HepG2 (cell line): ENCODE measurements around the gene CERT1. TPM values are rescaled to one million over a fixed set of nuclear protein-coding genes. Genes with fewer than 3 reads are reported as not detected.

ENCODE experiments used
- ATAC-seq: fragments of 200-7000 bp; cut with Tn5 transposase; 3 replicates; pipeline ENCODE4 v1.9.1; 2020; ENCODE audit warnings: mild to moderate bottlenecking, moderate library complexity
- BruUV-seq: library from RNA; stranded (reverse); fragments of 400-500 nt; replicated peaks from 2 replicates; lab custom pipeline; 2021; lab: Mats Ljungman, UMichigan
- CTCF ChIA-PET: fragments of 300-600 bp; formaldehyde crosslinking; extraction: SDS; loops from one replicate; lab custom pipeline; 2021; ENCODE audit warnings: low total read pairs, inconsistent platforms, low intra/inter-chr PET ratio; lab: Yijun Ruan, JAX
- POLR2A ChIA-PET: fragments of 350-600 bp; sonication (Branson Sonifier 250); formaldehyde crosslinking; loops from one replicate; lab custom pipeline; 2020; ENCODE audit warnings: antibody characterized with exemption, inconsistent platforms; lab: Yijun Ruan, JAX
- DNase-seq: peaks from one replicate; pipeline ENCODE4 v3.0.0-alpha.2; 2015; ENCODE audit warnings: low spot score
- FAIRE-seq: peaks from 3 replicates; lab custom pipeline; 2011; peaks lifted over from hg19 to GRCh38; lab: Jason Lieb, UNC
- H2AFZ ChIP-seq: one replicate; pipeline ENCODE4 v1.6.1; 2011; ENCODE audit warnings: low read length, inconsistent platforms
- H3K27ac ChIP-seq: fragments of 300-600 bp; 3 replicates; pipeline ENCODE4 v1.8.0; 2011; ENCODE audit warnings: mixed run types, mild to moderate bottlenecking, mixed read lengths, low read length, inconsistent platforms; ENCODE audit not compliant: insufficient read depth; ENCODE audit errors: extremely low read length
- H3K27me3 ChIP-seq, 2 experiments: fragments of 200-600 bp in 1 of 2; 2 replicates in 1 of 2; 3 replicates in 1 of 2; pipeline versions ENCODE4 v1.6.0 to v1.8.0; 2011; ENCODE audit warnings: low read length in 2 of 2, mild to moderate bottlenecking in 2 of 2, moderate library complexity in 2 of 2, inconsistent platforms in 1 of 2; ENCODE audit not compliant: insufficient read depth in 2 of 2, control insufficient read depth in 1 of 2
- H3K36me3 ChIP-seq, 2 experiments: fragments of 200-600 bp in 1 of 2; replicated peaks in 1 of 2; 2 replicates in 1 of 2; 3 replicates in 1 of 2; pipeline versions ENCODE4 v1.5.1 to v1.8.0; 2011; ENCODE audit warnings: low read length in 2 of 2, inconsistent platforms in 1 of 2; ENCODE audit not compliant: insufficient read depth in 2 of 2, control insufficient read depth in 1 of 2
- H3K4me1 ChIP-seq: 2 replicates; pipeline ENCODE4 v1.5.1; 2012; ENCODE audit warnings: low read length, inconsistent platforms; ENCODE audit not compliant: insufficient read depth
- H3K4me2 ChIP-seq: 2 replicates; pipeline ENCODE4 v1.6.0; 2011; ENCODE audit warnings: low read depth, low read length, inconsistent platforms
- H3K4me3 ChIP-seq, 3 experiments: fragments of 200-600 bp in 1 of 3; sonication (generic), shearing (Covaris generic) in 1 of 3; replicated peaks in 1 of 3; 2 replicates each; pipeline ENCODE4 v1.5.1; 2011 to 2016; ENCODE audit warnings: low read length in 3 of 3, inconsistent platforms in 2 of 3, low read depth in 2 of 3, mild to moderate bottlenecking in 2 of 3, control low read depth in 1 of 3, mixed read lengths in 1 of 3; ENCODE audit not compliant: insufficient read depth in 1 of 3
- H3K79me2 ChIP-seq: one replicate; pipeline ENCODE4 v1.6.1; 2011; ENCODE audit warnings: low read length, inconsistent platforms; ENCODE audit not compliant: insufficient read depth
- H3K9ac ChIP-seq: 2 replicates; pipeline ENCODE4 v1.6.0; 2011; ENCODE audit warnings: mild to moderate bottlenecking, low read depth, low read length, inconsistent platforms; ENCODE audit not compliant: insufficient read depth
- H3K9me3 ChIP-seq: 2 replicates; pipeline ENCODE4 v1.5.1; 2012; ENCODE audit warnings: mild to moderate bottlenecking, low read length
- H4K20me1 ChIP-seq: 2 replicates; pipeline ENCODE4 v1.6.0; 2011; ENCODE audit warnings: inconsistent platforms, mild to moderate bottlenecking, low read length, moderate library complexity; ENCODE audit not compliant: insufficient read depth
- DPF2 ChIP-seq: sonication (generic); formaldehyde crosslinking; IDR thresholded peaks from 2 replicates; pipeline ENCODE4 v1.4.0; 2020; ENCODE audit warnings: mild to moderate bottlenecking, low read depth, missing genetic modification reagents, borderline replicate concordance
- GRHL1 ChIP-seq: sonication (generic); formaldehyde crosslinking; conservative IDR thresholded peaks from 2 replicates; pipeline ENCODE4 v1.8.0; 2022; ENCODE audit warnings: missing genetic modification reagents
- IRF2 ChIP-seq: IDR thresholded peaks from 2 replicates; pipeline ENCODE4 v1.6.1; 2018; ENCODE audit warnings: missing genetic modification reagents, missing compliant biosample characterization
- MNT ChIP-seq: fragments of 450-650 bp; IDR thresholded peaks from 2 replicates; pipeline ENCODE4 v1.6.1; 2016
- RFX3 ChIP-seq: IDR thresholded peaks from 2 replicates; pipeline ENCODE4 v1.6.1; 2016; ENCODE audit warnings: missing biosample characterization, missing genetic modification reagents
- SMARCC2 ChIP-seq: fragments of 450-650 bp; IDR thresholded peaks from 2 replicates; pipeline ENCODE4 v1.6.1; 2017; ENCODE audit warnings: antibody characterized with exemption, mild to moderate bottlenecking
- SOX5 ChIP-seq: IDR thresholded peaks from 2 replicates; pipeline ENCODE4 v1.6.1; 2016; ENCODE audit warnings: borderline replicate concordance
- XBP1 ChIP-seq: sonication (generic); formaldehyde crosslinking; IDR thresholded peaks from 2 replicates; pipeline ENCODE4 v1.5.0; 2020; ENCODE audit warnings: missing genetic modification reagents
- YEATS4 ChIP-seq: sonication (generic); formaldehyde crosslinking; IDR thresholded peaks from 2 replicates; pipeline ENCODE4 v1.4.0; 2020; ENCODE audit warnings: missing genetic modification reagents, borderline replicate concordance
- ZBED4 ChIP-seq: sonication (generic); formaldehyde crosslinking; IDR thresholded peaks from 2 replicates; pipeline ENCODE4 v1.4.0; 2020; ENCODE audit warnings: missing genetic modification reagents, borderline replicate concordance
- ZNF235 ChIP-seq: sonication (generic); formaldehyde crosslinking; IDR thresholded peaks from 2 replicates; pipeline ENCODE4 v1.8.1; 2023; ENCODE audit warnings: mild to moderate bottlenecking, missing genetic modification reagents, borderline replicate concordance
- ZNF441 ChIP-seq: sonication (generic); formaldehyde crosslinking; IDR thresholded peaks from 2 replicates; pipeline ENCODE4 v1.7.0; 2021; ENCODE audit warnings: missing genetic modification reagents, borderline replicate concordance
- ZNF543 ChIP-seq: sonication (generic); formaldehyde crosslinking; IDR thresholded peaks from 2 replicates; pipeline ENCODE4 v1.4.0; 2020; ENCODE audit warnings: mild to moderate bottlenecking, missing genetic modification reagents
- ZNF713 ChIP-seq: sonication (generic); formaldehyde crosslinking; IDR thresholded peaks from 2 replicates; pipeline ENCODE4 v1.4.0; 2020; ENCODE audit warnings: mild to moderate bottlenecking, missing genetic modification reagents
- WGBS: methylation state at CpG from one replicate; pipeline ENCODE4 v1.1.6; 2017; ENCODE audit warnings: low lambda C conversion rate; 5-methylcytosine and 5-hydroxymethylcytosine counted together
- in situ Hi-C: cut with HindIII; loops from 2 replicates; pipeline ENCODE4 v1.10.0; 2017; ENCODE audit warnings: low pct_unique_long_range_greater_than_20kb; ENCODE audit not compliant: extremely low pct_ligation_motif_present
- intact Hi-C: fragments of 100-400 bp; cut with micrococcal nuclease; formaldehyde crosslinking; loops from one replicate; pipeline ENCODE4 v1.10.0; 2022; ENCODE audit not compliant: unreplicated experiment
- polyA plus RNA-seq, 8 experiments: library from polyadenylated mRNA; depleted of rRNA in 3 of 8; stranded (reverse) in 7 of 8; unstranded in 1 of 8; fragments of >200 nt; fragmentation: Illumina TruSeq in 4 of 8; extraction: Trizol in 4 of 8; gene quantifications; 2 replicates each; pipeline versions ENCODE4 v1.2.1 to v1.2.3, GENCODE V29; 2011 to 2016; ENCODE audit warnings: low read depth in 4 of 8, missing spikeins in 1 of 8, mixed read lengths in 1 of 8; ENCODE audit not compliant: insufficient read depth in 1 of 8
- total RNA-seq, 5 experiments: library from RNA; depleted of rRNA; stranded (reverse); fragments of >200 nt; fragmentation: Illumina TruSeq; extraction: Trizol; gene quantifications; 2 replicates each; pipeline ENCODE4 v1.2.3, GENCODE V29; 2016; ENCODE audit warnings: low read depth in 1 of 5

CERT1 gene
- total and polyA plus RNA-seq, 2 of the 13 experiments (the other 11 are each of a cell fraction or from before 2014, with no cell fraction given) = 8.2 to 12.7 TPM

GRCh38 chr5:75536694-75537360 lies 25.4 kb upstream of the CERT1 start:
- WGBS = 100% methylated on average over 3 of the region's 6 CpGs

More at GRCh38 chr5:75536694-75537360, 25.4 kb upstream of the CERT1 start:
- H3K4me3 ChIP-seq = no peak overlapping the region
- H3K4me2 ChIP-seq = no peak overlapping the region
- DNase-seq = no peak
- POLR2A ChIA-PET = no interaction called here
- no peaks in the 10 kb centered on the region for H3K36me3 ChIP-seq
- CTCF ChIA-PET = no interaction called here
- FAIRE-seq = no peak
- H3K9me3 ChIP-seq = no peaks in the 10 kb centered on the region
- no peaks in the 10 kb centered on the region for H3K27me3 ChIP-seq
- no peak overlapping the region for H3K27ac ChIP-seq
- intact Hi-C loops (no loop called here), in situ Hi-C loops (no loop called here)
- H2AFZ ChIP-seq = no peak overlapping the region
- peaks cover 9% of the 10 kb centered on the region for H3K79me2 ChIP-seq
- 0 out of 2 replicates have a peak, but pooled peaks cover 3% of the 10 kb centered on the region for H4K20me1 ChIP-seq
- no TSS peak for BruUV-seq
- no peaks in the 10 kb centered on the region for H3K4me1 ChIP-seq
- no peak overlapping the region for H3K9ac ChIP-seq
- ATAC-seq = no peak
- TF ChIP-seq ZBED4 (CRISPR knock-in tag) = no peak
- TF ChIP-seq SOX5 (CRISPR knock-in tag) = no peak
- no peak for TF ChIP-seq ZNF713 (CRISPR knock-in tag)
- no peak for TF ChIP-seq ZNF441 (CRISPR knock-in tag)
- TF ChIP-seq ZNF235 (CRISPR knock-in tag) = no peak
- no peak for TF ChIP-seq RFX3 (CRISPR knock-in tag)
- no peak for TF ChIP-seq YEATS4 (CRISPR knock-in tag)
- no peak for TF ChIP-seq IRF2
- no peak for TF ChIP-seq DPF2 (CRISPR knock-in tag)
- TF ChIP-seq XBP1 (CRISPR knock-in tag) = no peak
- no peak for TF ChIP-seq MNT
- no peak for TF ChIP-seq ZNF543 (CRISPR knock-in tag)
- no peak for TF ChIP-seq GRHL1
- TF ChIP-seq SMARCC2 = no peak
